LNCaP clone FGC (cell line): Measurements from ENCODE around the gene GPRC5D.

Experiments
- DNase-seq: peaks from one replicate; pipeline ENCODE4 v3.0.0-alpha.2; 2011; ENCODE audit warnings: low read depth
- H3K4me3 ChIP-seq: 2 replicates; pipeline ENCODE4 v1.5.1; 2011; ENCODE audit warnings: mild to moderate bottlenecking, low read depth, low read length, control low read depth
- CTCF ChIP-seq: IDR thresholded peaks from 2 replicates; pipeline ENCODE4 v1.5.1; 2012; ENCODE audit warnings: mild to moderate bottlenecking; ENCODE audit not compliant: control insufficient read depth, insufficient read depth; ENCODE audit errors: extremely low read depth

The GPRC5D gene

GRCh38 chr12:12941450-12942350, 10.3 kb downstream of the GPRC5D start:
- no peak for DNase-seq
- no peak overlapping the region for H3K4me3 ChIP-seq
- no peak for TF ChIP-seq CTCF

- DNase-seq, result no peak
- no peak overlapping the region for H3K4me3 ChIP-seq
- no peak for TF ChIP-seq CTCF
These were observed 12.1 kb downstream of the GPRC5D start for GRCh38 chr12:12939888-12940287.

- no peak for TF ChIP-seq CTCF
- DNase-seq, result no peak
- H3K4me3 ChIP-seq, result no peak overlapping the region
These were observed 13.4 kb downstream of the GPRC5D start for GRCh38 chr12:12938541-12938940.

- TF ChIP-seq CTCF, result no peak
- DNase-seq, result no peak
- no peak overlapping the region for H3K4me3 ChIP-seq
These were observed 14.9 kb downstream of the GPRC5D start for GRCh38 chr12:12936983-12937491.

GRCh38 chr12:12934556-12934955, 17.4 kb downstream of the GPRC5D start:
- TF ChIP-seq CTCF, result no peak
- no peak for DNase-seq
- H3K4me3 ChIP-seq, result no peak overlapping the region

GRCh38 chr12:12933742-12934141, 18.2 kb downstream of the GPRC5D start:
- no peak for TF ChIP-seq CTCF
- DNase-seq, result no peak
- no peak overlapping the region for H3K4me3 ChIP-seq
